H1 (cell line): Measurements from ENCODE around the gene KRABD2.

ENCODE experiments used
- CTCF ChIA-PET: fragments of 300-600 bp; sonication (Branson Sonifier 250); formaldehyde crosslinking; loops from one replicate; lab custom pipeline; 2021; ENCODE audit not compliant: partially characterized antibody; lab: Charles Lee
- POLR2A ChIA-PET: fragments of 300-600 bp; sonication (Branson Sonifier 250); formaldehyde crosslinking; loops from one replicate; lab custom pipeline; 2021; ENCODE audit warnings: inconsistent platforms; ENCODE audit not compliant: partially characterized antibody; lab: Charles Lee
- DNase-seq, 2 experiments: peaks; one replicate each; pipeline versions ENCODE4 v3.0.0 to v3.0.0-alpha.2; 2010 to 2022; ENCODE audit warnings: low spot score in 2 of 2, low read depth in 1 of 2, mixed read lengths in 1 of 2
- FAIRE-seq: peaks from 2 replicates; lab custom pipeline; 2011; peaks lifted over from hg19 to GRCh38; lab: Jason Lieb, UNC
- H2AFZ ChIP-seq: 2 replicates; pipeline ENCODE4 v1.8.1; 2012; ENCODE audit warnings: low read length, inconsistent platforms
- H2AK5ac ChIP-seq: 2 replicates; pipeline ENCODE4 v1.6.1; 2013; ENCODE audit warnings: low read depth, low read length
- H2BK120ac ChIP-seq: replicated peaks from 2 replicates; pipeline ENCODE3; 2013; ENCODE audit warnings: low read depth, low read length, inconsistent platforms
- H2BK12ac ChIP-seq: 2 replicates; pipeline ENCODE4 v1.6.1; 2013; ENCODE audit warnings: low read depth, low read length
- H2BK15ac ChIP-seq: 2 replicates; pipeline ENCODE4 v1.6.1; 2013; ENCODE audit warnings: low read length
- H2BK20ac ChIP-seq: 2 replicates; pipeline ENCODE4 v1.6.1; 2013; ENCODE audit warnings: low read length
- H2BK5ac ChIP-seq: 2 replicates; pipeline ENCODE4 v1.6.1; 2013; ENCODE audit warnings: low read depth, low read length
- H3K14ac ChIP-seq: 2 replicates; pipeline ENCODE4 v1.6.1; 2013; ENCODE audit warnings: inconsistent platforms; ENCODE audit not compliant: insufficient read length
- H3K18ac ChIP-seq: 2 replicates; pipeline ENCODE4 v1.6.1; 2013; ENCODE audit warnings: low read length; ENCODE audit errors: extremely low read depth
- H3K23ac ChIP-seq: 2 replicates; pipeline ENCODE4 v1.6.1; 2013; ENCODE audit warnings: inconsistent platforms; ENCODE audit not compliant: insufficient read length
- H3K23me2 ChIP-seq: 2 replicates; pipeline ENCODE4 v1.6.1; 2013; ENCODE audit warnings: low read depth, low read length
- H3K27ac ChIP-seq: 2 replicates; pipeline ENCODE4 v1.6.1; 2011; ENCODE audit warnings: low read depth, low read length, inconsistent platforms
- H3K27me3 ChIP-seq, 4 experiments: replicated peaks in 1 of 4; 1 replicate in 1 of 4; 2 replicates in 3 of 4; pipeline versions ENCODE4 v1.6.1 to v1.8.1; 2011 to 2013; ENCODE audit warnings: low read length in 3 of 4, mild to moderate bottlenecking in 3 of 4, inconsistent platforms in 2 of 4, mixed read lengths in 2 of 4, moderate library complexity in 1 of 4; ENCODE audit not compliant: control insufficient read depth in 3 of 4, insufficient read depth in 3 of 4; ENCODE audit errors: extremely low read depth in 1 of 4
- H3K36me3 ChIP-seq, 4 experiments: 2 replicates each; pipeline versions ENCODE4 v1.6.1 to v1.8.1; 2011 to 2013; ENCODE audit warnings: mild to moderate bottlenecking in 4 of 4, low read length in 3 of 4, moderate library complexity in 2 of 4, control low read depth in 1 of 4, inconsistent platforms in 1 of 4; ENCODE audit not compliant: insufficient read depth in 4 of 4, control insufficient read depth in 2 of 4
- H3K4ac ChIP-seq: replicated peaks from 2 replicates; pipeline ENCODE3; 2013; ENCODE audit warnings: low read length, low read depth, mixed read lengths, inconsistent platforms; ENCODE audit not compliant: insufficient read length
- H3K4me1 ChIP-seq, 4 experiments: replicated peaks in 1 of 4; 1 replicate in 1 of 4; 2 replicates in 3 of 4; pipeline versions ENCODE4 v1.6.1 to v1.8.1; 2011 to 2013; ENCODE audit warnings: low read length in 3 of 4, inconsistent platforms in 2 of 4, mixed read lengths in 1 of 4; ENCODE audit not compliant: insufficient read depth in 4 of 4, control insufficient read depth in 3 of 4
- H3K4me2 ChIP-seq, 2 experiments: 2 replicates each; pipeline versions ENCODE4 v1.6.1 to v1.8.1; 2011 to 2013; ENCODE audit warnings: low read depth in 2 of 2, low read length in 2 of 2, control low read depth in 1 of 2, inconsistent platforms in 1 of 2, mild to moderate bottlenecking in 1 of 2; ENCODE audit not compliant: insufficient read depth in 1 of 2
- H3K4me3 ChIP-seq, 4 experiments: fragments of 200-600, 300-600 bp in 1 of 4; sonication (generic), shearing (Covaris generic), sonication (Bioruptor Twin) in 1 of 4; 2 replicates each; pipeline versions ENCODE4 v1.5.1 to v1.8.1; 2011 to 2016; ENCODE audit warnings: low read length in 4 of 4, low read depth in 3 of 4, control low read depth in 2 of 4, inconsistent platforms in 2 of 4, mild to moderate bottlenecking in 2 of 4, mixed read lengths in 1 of 4, moderate library complexity in 1 of 4; ENCODE audit not compliant: insufficient read depth in 2 of 4; ENCODE audit errors: extremely low read depth in 1 of 4
- H3K56ac ChIP-seq: replicated peaks from 2 replicates; pipeline ENCODE3; 2013; ENCODE audit warnings: low read depth, mild to moderate bottlenecking, mixed read lengths, low read length, inconsistent platforms; ENCODE audit not compliant: insufficient read length
- H3K79me1 ChIP-seq: 2 replicates; pipeline ENCODE4 v1.6.1; 2013; ENCODE audit warnings: low read depth, low read length, control low read depth
- H3K79me2 ChIP-seq, 2 experiments: 2 replicates each; pipeline versions ENCODE4 v1.6.1 to v1.8.1; 2012 to 2013; ENCODE audit warnings: low read length in 2 of 2, mild to moderate bottlenecking in 2 of 2, inconsistent platforms in 1 of 2; ENCODE audit not compliant: insufficient read depth in 2 of 2, control insufficient read depth in 1 of 2
- H3K9ac ChIP-seq, 4 experiments: replicated peaks in 1 of 4; 1 replicate in 1 of 4; 2 replicates in 3 of 4; pipeline versions ENCODE4 v1.6.1 to v1.8.1; 2011 to 2013; ENCODE audit warnings: low read depth in 3 of 4, low read length in 3 of 4, control low read depth in 2 of 4, mild to moderate bottlenecking in 2 of 4, moderate library complexity in 2 of 4, inconsistent platforms in 1 of 4; ENCODE audit errors: extremely low read depth in 1 of 4
- H3K9me3 ChIP-seq, 2 experiments: 2 replicates each; pipeline versions ENCODE4 v1.6.1 to v1.8.1; 2012 to 2013; ENCODE audit warnings: mild to moderate bottlenecking in 2 of 2, moderate library complexity in 2 of 2, control low read depth in 1 of 2, inconsistent platforms in 1 of 2, low read depth in 1 of 2, low read length in 1 of 2, mixed read lengths in 1 of 2; ENCODE audit not compliant: insufficient read depth in 2 of 2
- H4K20me1 ChIP-seq, 2 experiments: replicated peaks in 1 of 2; 2 replicates each; pipeline versions ENCODE3 to v1.8.1; 2011 to 2013; ENCODE audit warnings: inconsistent platforms in 2 of 2, low read length in 2 of 2, mild to moderate bottlenecking in 1 of 2; ENCODE audit not compliant: insufficient read depth in 2 of 2, control insufficient read depth in 1 of 2
- H4K5ac ChIP-seq: 2 replicates; pipeline ENCODE4 v1.6.1; 2013; ENCODE audit warnings: low read length, low read depth, mixed read lengths, inconsistent platforms; ENCODE audit not compliant: insufficient read length
- H4K8ac ChIP-seq: 2 replicates; pipeline ENCODE4 v1.8.0; 2013; ENCODE audit warnings: mild to moderate bottlenecking, moderate library complexity, low read length, inconsistent platforms; ENCODE audit not compliant: insufficient read depth; ENCODE audit errors: extremely low read depth
- H4K91ac ChIP-seq: replicated peaks from 2 replicates; pipeline ENCODE3; 2013; ENCODE audit warnings: low read length, mixed read lengths, inconsistent platforms; ENCODE audit not compliant: insufficient read length
- BACH1 ChIP-seq: IDR thresholded peaks from 2 replicates; pipeline ENCODE4 v1.6.1; 2012; ENCODE audit warnings: low read length, improper control_type of control experiment
- BCL11A ChIP-seq, 2 experiments: IDR thresholded peaks; one replicate each; pipeline ENCODE4 v1.6.1; 2011; ENCODE audit warnings: low read depth in 2 of 2, low read length in 2 of 2, mild to moderate bottlenecking in 2 of 2
- HDAC6 ChIP-seq: IDR thresholded peaks from one replicate; pipeline ENCODE4 v1.7.1; 2012; ENCODE audit warnings: low read depth, mild to moderate bottlenecking, inconsistent platforms, low read length, moderate library complexity
- NANOG ChIP-seq: IDR thresholded peaks from 2 replicates; pipeline ENCODE4 v1.6.1; 2011; ENCODE audit warnings: low read length, low read depth, mild to moderate bottlenecking, inconsistent platforms; ENCODE audit not compliant: insufficient read depth, poor library complexity, severe bottlenecking
- POLR2AphosphoS5 ChIP-seq: IDR thresholded peaks from 2 replicates; pipeline ENCODE4 v1.6.1; 2011; ENCODE audit warnings: low read depth, low read length
- TCF12 ChIP-seq: IDR thresholded peaks from 2 replicates; pipeline ENCODE4 v1.6.1; 2011; ENCODE audit warnings: low read depth, mild to moderate bottlenecking, low read length
- YY1 ChIP-seq: IDR thresholded peaks from 2 replicates; pipeline ENCODE4 v1.6.1; 2011; ENCODE audit warnings: low read depth, mild to moderate bottlenecking, low read length
- WGBS, 2 experiments: shearing (Covaris generic) in 1 of 2; methylation state at CpG; one replicate each; pipeline versions ENCODE4 v1.1.6 to v1.1.7; 2013 to 2015; ENCODE audit warnings: low lambda C conversion rate in 2 of 2, mixed read lengths in 2 of 2, inconsistent platforms in 1 of 2, low coverage in 1 of 2, missing lambda C conversion rate in 1 of 2; ENCODE audit not compliant: insufficient replicate concordance in 2 of 2, insufficient coverage in 1 of 2, insufficient read length in 1 of 2; ENCODE audit errors: extremely low coverage in 1 of 2, missing lambda C conversion rate in 1 of 2; 5-methylcytosine and 5-hydroxymethylcytosine counted together

Gene KRABD2

GRCh38 chr17:8402921-8403536 lies 26.5 kb upstream of the KRABD2 start:
- H3K18ac ChIP-seq, result no peak overlapping the region
- no peak overlapping the region for H3K23ac ChIP-seq
- no peak overlapping the region for H2BK120ac ChIP-seq
- no peaks in the 10 kb centered on the region for H3K9me3 ChIP-seq
- FAIRE-seq (no peak), DNase-seq (no peak)
- H3K4me1 ChIP-seq, result no peaks in the 10 kb centered on the region
- H3K56ac ChIP-seq, result no peak overlapping the region
- H3K79me2 ChIP-seq, result no peaks in the 10 kb centered on the region
- H3K27me3 ChIP-seq, result no peaks in the 10 kb centered on the region
- no peak overlapping the region for H2BK15ac ChIP-seq
- no peaks in the 10 kb centered on the region; the same call in 1 of the 2 replicates for H3K23me2 ChIP-seq
- H3K9ac ChIP-seq, result no peak overlapping the region
- no peak overlapping the region for H3K27ac ChIP-seq
- ChIA-PET CTCF (no interaction called here), POLR2A (interaction anchor here (1.2 kb wide), 1 partner anchor 10 kb away, joined by 3 read pairs; no protein-coding TSS in a partner anchor)
- no peak overlapping the region for H4K91ac ChIP-seq
- H2AK5ac ChIP-seq, result no peak overlapping the region
- H2BK20ac ChIP-seq, result no peak overlapping the region
- no peaks in the 10 kb centered on the region for H4K20me1 ChIP-seq
- H2BK12ac ChIP-seq, result no peak overlapping the region
- H3K14ac ChIP-seq, result no peak overlapping the region
- no peaks in the 10 kb centered on the region for H3K36me3 ChIP-seq
- H2AFZ ChIP-seq, result no peak overlapping the region
- H4K5ac ChIP-seq, result no peak overlapping the region
- no peak overlapping the region for H3K4ac ChIP-seq
- no peak overlapping the region for H2BK5ac ChIP-seq
- H3K4me2 ChIP-seq, result no peak overlapping the region
- no peak overlapping the region for H4K8ac ChIP-seq
- H3K79me1 ChIP-seq, result no peaks in the 10 kb centered on the region
- TF ChIP-seq BACH1 (no peak), BCL11A (IDR thresholded peaks at IDR 0.05; ENCODE audit: low read depth in 2 of 2, low read length in 2 of 2) (no peak), POLR2AphosphoS5 (no peak), HDAC6 (no peak), NANOG (no peak), TCF12 (no peak), YY1 (no peak)
- WGBS, 2 experiments, result 87% methylated on average over 11 of the region's 11 CpGs; no CpG with 5 or more reads in 1 of the 2 experiments
- no peak overlapping the region for H3K4me3 ChIP-seq
